HG03520 (cell line): Measurements from ENCODE around the gene TMEM30B.

Source experiments
- ATAC-seq: cut with Tn5 transposase; IDR thresholded peaks from one replicate; pipeline ENCODE4 v1.9.1; 2021; ENCODE audit warnings: mild to moderate bottlenecking, moderate library complexity; ENCODE audit not compliant: unreplicated experiment

The TMEM30B gene

DNA sequence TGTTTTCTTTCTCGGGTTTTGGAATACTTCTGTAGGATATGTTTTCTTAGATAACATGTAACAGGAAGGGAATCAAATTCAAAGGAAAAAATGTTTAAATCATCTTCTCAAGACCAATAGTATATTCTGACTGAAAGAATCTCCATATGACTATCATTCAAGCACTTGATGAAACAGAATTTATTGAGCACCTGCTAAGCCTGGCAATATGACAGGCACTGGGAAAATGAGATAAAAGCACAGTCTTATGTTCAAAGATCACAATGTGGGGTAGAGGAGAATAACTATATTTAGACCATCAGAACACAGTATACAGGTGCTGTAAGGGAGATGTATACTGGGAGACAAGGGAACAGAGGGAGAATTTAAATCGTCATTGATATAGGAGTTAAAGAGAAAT, 19.1 kb upstream of the TMEM30B start:
- no peak for ATAC-seq

DNA sequence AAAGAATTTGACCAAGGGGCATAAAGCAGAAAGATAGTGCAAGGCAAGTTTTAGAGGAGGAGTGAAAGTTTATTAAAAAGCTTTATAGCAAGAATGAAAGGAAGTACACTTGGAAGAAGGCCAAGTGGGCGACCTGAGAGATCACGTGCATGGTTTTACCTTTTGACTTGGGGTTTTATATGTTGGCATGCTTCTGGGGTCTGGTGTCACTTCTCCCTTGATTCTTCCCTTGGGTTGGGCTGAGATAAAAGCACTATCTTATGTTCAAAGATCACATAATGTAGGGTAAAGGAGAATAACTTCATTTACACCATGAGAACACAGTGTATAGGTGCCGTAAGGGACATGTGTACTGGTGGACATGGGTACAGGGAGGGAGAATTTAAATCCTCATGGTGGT, 17.7 kb upstream of the TMEM30B start:
- no peak for ATAC-seq

DNA sequence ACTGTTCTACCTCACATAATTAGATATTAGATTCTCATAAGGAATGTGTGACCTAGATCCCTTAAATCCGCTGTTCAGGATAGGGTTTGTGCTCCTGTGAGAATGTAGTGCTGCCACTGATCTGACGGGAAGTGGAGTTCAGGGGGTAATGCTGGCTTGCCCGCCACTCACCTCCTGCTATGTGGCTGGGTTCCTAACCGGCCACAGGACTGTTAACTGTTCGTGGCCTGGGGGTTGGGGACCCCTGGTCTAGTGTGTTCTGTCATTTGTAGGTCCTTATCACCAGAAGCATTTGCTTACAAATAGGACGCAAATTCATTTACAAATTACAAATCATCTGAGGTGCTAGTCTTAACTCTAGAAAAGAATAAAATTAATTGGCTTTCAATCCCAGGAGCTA, 16.4 kb upstream of the TMEM30B start:
- ATAC-seq: no peak

DNA sequence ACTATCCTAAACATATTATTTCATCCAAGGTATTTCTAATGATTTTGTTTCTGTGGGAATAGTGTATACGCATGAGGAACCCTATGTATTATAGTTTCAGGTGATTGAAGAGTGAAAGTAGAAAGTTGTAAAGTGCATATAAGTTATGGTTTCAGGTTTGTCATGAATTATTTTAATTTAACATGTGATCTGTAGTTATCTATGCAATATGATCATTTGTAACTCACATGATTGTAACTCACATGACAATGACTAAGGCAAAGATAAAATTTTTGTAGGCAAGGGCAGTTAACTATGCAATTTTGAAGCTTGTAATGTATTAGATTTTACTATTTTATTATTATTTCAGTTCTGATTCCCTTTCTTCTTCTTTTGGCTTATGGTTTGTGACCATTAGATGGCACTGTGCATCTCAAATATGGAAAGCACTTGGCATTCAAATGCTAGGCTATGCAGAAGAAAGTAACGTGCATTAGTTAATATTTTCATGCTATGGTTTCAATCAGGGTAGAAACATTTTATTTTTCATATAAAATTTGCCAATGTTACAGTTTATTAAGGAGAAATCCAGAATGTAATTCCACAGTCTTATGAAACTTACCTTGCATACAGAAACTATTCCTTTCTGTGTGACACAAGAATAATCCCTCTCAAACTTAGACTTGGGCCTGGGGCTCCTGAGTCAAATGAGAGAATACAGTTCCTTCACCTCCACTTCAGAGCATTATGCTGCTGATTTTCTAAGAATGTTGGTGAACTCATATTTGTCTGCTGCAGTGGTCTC, 15.8 kb upstream of the TMEM30B start:
- no peak for ATAC-seq

DNA sequence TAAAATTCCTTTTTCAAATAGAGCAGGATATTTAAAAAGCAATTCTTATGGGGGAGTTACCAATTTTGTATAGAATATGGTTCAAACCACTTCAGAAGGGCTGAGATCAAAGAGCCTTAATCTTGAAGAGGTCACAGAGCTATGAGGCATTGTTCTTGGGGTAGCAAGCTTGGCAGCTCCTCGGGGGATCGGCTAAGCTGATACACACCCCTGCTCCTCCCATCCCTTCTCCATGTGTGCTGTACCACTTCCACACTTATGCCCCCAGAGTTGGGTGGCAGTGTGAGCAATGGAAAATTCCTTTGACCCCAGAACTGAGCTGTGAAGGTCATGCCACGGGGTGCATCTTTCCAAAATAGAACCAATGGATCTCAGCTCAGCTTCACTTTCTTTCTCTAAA, 15.0 kb upstream of the TMEM30B start:
- ATAC-seq: no peak

DNA sequence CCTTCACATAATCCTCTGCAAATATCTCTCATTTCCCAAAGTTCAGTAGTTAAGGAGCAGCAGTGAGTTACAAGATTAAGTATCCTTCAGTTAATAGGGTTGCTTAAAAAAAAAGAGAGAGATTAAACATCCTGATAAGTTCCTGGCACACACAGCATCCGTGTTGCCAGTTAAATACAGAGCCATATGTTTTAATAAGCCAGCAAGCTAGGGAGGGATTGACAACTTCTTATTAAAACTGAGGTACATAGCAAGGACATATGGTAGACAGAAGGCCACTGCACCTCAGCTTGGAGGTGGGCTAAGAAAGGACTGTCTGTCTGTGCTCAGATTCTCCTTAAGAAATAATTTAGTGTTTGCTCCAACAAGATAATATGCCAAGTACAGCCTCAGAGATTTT, 9.6 kb upstream of the TMEM30B start:
- no peak for ATAC-seq

DNA sequence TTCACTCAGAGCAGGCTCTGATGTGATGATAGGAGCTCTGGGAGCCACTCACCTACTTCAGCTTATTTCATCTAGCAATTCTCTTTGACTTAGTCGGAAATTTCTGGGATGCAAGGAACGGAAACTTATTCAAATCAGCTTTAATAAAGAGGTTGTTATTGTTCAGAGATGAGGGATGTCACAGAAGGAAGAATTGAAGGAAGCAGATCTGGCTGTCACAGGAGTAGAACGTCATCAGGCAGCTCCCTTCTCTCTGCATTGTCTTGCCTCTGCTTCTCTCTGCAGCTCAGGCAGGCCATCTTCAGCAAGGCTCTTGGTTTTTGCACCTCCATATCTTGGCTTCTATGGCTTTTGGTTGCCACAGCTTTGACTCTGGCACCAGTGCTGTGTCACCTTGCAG, 7.6 kb upstream of the TMEM30B start:
- ATAC-seq: no peak

DNA sequence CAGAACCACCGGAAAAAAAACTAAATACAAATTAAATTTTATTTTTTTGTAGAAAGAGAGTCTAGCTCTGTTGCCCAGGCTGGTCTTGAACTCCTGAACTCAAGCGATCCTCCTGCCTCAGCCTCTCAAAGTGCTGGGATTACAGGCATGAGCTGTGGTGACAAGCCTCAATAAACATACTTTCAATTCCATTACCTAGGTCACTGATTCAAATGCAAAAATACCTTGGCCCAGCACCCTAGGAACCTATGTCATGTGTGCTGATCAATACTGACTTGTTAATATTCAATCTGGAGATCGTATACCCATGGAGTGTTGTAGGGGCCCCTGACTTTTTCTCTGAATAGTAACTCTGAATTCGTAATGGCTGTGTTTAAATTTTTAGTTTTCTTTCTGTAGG, 7.1 kb upstream of the TMEM30B start:
- no peak for ATAC-seq

DNA sequence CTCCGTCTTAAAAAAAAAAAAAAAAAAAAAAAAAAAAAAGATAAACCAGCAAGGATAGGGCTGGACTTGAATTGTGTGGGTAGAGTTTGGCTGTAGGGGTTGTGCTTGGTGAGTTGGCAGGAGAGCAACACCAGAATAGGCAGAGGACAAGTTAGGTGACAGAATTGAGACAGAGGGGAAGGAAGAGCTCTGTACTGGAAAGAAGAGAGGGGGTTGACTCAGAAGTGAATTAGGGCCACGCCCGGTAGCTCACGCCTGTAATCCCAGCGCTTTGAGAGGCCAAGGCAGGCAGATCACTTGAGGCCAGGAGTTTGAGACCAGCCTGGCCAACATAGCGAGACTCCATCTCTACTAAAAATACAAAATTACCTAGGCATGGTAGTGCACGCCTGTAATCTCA, 6.1 kb upstream of the TMEM30B start:
- no peak for ATAC-seq

DNA sequence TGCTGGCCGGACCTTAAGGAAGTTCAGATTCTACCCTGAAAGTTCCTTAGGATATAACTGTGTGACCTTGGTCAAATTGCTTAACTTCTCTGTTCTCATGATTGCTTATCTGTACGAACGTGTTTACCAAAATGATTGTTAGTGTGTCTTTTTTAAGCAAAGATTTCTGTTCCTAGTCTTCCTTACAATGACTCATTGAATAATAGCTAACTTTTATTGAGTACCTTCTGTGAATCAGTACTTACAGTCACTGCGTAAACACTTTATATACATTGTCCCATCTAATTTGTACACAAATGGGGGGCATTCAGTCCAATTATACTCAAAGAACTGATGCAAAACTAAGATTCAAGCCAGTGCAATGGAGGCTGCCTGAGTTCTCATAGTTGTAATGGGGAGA, 4.2 kb upstream of the TMEM30B start:
- no peak for ATAC-seq

DNA sequence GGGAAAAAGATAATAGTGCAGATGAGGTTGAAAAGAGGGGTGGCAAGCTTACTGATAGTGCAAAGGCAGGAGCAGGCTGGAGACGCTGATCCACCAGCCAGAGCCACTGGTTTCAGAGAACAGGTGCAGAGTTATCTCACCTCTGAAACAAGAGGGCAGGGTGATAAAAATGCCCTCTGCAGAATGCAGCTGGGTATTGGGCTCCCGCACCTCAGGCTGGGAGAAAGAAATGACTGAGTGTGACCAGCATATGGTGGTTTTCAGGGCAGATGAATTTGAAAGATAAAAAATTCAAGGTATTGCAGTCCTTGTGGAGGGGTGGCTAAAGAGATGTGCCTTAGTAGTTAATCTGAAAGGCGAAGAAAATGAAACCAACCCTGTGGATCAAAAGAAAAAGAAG, 2.9 kb upstream of the TMEM30B start:
- no peak for ATAC-seq

DNA sequence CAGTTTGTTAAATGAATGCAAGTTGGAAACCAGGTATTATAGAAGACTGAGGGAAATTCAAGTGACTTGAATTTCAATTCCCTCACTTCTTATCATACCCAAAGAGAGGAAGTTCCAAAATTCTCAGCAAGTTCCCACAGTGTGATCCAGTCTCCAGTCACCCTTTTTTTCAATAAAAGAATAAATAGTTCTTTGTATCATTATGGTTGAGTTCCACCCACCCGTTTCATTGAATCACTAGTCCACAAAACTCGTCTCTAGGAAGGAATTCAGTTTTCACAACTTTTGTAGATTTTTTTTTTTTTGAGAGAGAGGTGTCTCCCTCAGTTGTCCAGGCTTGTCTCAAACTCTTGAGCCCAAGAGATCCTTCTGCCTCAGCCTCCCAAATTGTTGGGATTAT, 1.6 kb upstream of the TMEM30B start:
- ATAC-seq: no peak

DNA sequence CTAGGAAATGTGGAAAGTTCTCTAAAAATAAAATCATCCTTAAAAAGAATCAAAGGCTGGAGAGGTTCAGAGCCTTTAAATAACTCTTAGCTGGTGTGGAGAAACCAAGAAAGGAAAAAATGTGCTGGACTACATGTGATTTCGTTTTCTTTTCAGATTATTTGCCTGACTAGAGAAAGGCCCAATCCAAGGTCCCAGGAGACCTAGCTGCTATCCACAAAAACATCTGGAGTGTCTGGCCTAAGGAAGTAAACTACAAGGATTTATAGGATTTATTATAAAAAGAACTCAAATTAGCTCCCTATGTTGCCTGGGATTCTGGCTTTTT, 774 bp upstream of the TMEM30B start:
- ATAC-seq: no peak

DNA sequence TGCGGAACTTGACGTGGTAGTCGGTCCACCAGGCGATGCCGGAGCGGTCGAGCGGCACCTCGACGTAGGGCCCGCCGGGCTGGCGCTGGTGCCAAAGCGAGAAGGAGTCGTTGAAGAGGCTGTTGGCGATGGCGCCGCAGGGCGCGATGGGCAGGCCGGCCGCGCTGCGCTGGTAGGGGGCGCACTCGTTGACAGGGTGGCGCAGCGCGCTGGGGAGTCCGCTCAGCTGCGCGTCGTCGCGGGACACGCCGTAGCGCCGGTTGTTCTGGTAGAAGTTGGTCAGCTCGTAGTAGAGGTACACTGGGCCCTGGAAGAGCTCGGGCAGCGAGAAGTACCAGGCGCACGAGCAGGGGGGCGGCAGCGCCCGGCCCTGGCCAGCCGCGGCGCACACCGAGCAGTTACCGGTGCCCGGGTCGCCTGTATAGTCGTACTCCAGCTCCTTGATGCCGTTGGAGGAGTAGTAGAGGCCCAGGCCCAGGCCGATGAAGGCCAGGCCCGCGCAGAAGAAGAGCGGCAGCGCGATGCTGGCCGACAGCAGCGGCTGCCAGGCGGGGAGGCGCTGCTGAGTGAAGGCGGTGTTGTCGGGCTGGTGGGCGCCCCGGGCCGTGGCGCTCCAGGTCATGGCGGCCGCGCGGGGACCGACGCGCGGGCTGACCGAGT, 482 bp downstream of the TMEM30B start:
- no peak for ATAC-seq

DNA sequence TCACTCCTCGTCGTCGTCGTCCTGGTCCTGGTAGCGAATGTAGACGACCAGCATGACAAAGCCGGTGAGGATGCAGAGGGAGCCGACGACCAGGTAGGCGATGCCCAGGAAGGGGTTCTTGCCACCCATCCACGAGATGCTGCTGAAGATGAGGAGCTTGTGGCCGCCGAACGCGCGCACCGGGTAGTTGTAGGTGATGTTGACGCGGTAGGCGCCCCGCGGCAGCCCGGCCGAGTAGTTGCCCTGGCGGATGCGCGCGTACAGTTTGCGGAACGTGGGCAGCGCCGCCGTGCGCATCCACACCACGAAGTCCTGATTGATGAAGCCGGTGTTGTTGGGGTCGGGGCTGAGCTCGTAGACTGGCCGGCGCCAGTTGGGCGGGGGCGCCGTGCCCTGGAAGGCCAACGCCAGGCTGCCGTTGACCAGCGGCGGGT, 1.0 kb downstream of the TMEM30B start:
- ATAC-seq: no peak

DNA sequence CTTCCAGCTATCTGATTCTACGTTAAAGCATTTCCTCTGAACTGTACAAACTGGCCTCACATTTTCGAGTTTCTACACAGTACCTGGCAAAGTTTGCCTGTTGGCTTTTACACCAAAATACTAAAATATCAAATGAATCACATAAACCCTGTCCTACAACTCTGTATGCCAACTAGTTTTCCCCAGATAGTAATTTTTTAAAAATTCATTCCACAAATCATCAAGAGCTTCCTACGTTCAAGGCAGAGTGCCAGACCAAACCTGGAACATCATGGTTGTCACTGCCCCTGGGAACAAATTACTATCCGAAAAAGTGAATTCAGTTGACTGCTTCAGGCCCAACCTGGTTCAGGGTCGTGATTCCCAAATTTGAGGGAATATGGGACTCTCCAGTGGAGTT, 2.1 kb downstream of the TMEM30B start:
- no peak for ATAC-seq

DNA sequence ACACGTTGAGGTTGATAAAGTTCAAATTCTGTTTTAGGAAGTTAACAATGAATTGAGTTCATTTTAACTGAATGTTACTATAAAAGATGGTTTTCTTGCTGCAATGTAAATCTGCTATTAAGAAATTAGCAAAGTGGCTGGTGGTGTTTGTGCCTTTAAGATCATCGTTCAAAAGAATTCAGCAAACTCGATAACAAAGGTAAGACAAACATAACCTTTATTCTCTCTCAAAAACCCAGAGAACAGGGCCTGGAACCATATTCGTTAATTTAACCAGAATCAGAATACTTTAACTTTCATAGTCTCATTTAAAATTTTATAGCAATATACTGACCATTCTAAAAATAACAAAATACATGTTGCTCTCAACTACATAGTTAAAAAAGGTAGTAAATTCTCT, 3.4 kb downstream of the TMEM30B start:
- ATAC-seq: no peak

DNA sequence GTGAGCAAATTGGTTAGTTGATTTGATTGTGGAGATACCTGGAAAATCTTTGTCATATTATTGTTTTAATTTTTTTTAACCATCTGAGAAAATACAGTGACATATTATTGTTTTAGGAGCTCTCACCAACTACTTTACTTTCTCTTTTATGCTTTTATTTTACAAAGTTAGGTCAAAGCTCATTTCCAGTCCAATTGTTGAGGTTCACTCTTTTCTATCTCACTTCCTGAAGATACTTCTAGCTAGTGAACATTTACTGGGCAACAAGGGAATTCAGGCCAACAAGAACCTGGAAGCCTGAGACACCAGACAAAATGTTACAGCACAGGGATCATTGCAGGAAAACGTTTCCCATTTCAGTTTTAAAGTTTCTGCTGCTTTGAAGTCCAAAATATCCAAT, 3.9 kb downstream of the TMEM30B start:
- no peak for ATAC-seq

DNA sequence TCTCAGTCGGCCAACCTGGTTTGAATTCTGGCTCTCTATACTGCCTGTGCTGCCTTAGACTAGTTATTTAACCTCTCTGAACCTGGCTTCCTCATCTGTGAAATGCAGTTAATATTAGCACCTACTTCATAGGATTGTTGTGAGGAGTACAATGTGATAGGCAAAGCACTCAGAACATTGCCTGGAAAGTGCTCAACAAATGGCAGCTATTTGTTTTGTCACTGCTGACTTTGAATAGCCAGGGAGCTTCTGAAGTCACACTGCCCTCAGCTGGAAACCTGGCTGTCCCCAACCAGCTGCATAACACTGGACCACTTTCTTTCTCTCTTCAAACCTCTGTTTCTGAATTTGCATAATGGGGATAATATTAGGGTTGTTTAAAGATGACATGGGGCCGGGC, 9.6 kb downstream of the TMEM30B start:
- no peak for ATAC-seq

DNA sequence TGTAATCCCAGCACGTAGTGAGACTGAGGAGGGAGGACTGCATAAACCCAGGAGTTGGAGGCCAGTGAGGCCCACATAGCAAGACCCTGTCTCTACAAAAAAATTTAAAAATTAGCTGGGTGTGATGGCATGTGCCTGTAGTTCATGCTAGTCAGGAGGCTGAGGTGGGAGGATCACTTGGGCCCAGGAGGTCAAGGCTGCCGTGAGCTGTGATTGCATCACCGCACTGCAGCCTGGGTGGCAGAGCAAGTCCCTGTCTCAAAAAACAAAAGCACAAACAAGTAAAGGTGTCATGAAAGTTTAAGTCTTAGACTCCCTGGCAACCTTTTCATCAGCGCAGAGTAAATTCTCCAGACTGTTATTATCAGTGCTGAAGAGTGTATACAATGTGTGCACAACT, 10.4 kb downstream of the TMEM30B start:
- ATAC-seq: no peak

DNA sequence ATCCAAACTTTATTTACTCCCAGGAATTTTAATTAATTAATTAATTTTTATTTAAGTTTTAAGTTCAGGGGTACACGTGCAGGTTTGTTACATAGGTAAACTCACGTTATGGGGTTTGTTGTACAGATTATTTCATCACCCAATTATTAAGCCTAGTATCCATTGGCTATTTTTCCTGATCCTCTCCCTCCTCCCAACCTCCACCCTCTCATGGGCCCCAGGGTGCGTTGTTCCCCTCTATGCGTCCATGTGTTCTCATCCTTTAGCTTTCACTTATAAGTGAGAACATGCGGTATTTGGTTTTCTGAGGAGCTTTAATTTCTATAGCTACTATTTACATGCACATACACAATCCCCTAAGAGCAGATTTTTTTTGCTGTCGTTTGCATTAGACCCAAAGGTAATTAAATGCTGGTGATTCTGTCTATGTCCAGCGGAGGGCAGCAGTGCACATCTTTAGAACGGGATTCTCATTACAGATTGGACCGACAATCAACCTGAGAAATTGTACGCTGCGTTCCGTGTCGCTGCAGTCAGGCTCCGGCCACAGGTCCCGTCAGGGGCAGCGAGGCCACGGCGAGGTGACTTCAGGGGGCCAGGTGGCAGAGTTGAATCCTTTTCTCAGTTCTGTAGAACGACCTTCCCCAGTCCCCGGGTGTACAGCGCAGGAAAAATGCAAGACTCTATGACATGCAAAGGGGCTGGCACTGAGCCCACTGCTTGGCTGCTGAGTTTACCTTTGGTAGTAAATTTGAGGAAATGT, 11.6 kb downstream of the TMEM30B start:
- ATAC-seq: peak; percentile 87

DNA sequence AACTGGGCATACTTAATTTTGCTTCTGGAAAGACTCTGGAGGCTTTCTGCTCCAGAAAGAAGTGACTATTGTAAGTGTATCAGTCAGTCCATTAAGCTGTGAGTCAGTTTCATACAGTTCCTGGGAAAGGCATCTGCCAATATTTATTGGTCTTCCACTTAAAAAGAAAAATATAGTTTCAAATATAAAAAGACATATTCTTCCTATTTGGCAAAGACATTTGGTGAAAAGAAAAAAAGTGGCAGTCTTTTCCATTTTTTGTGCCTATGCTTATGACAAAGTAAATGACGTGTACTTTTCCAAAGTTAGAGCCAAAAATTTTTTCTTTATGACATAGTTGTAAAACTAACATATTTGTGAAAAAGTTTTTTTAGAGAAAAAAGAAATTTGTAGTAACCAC, 12.3 kb downstream of the TMEM30B start:
- no peak for ATAC-seq
